ENCODE measurements around the gene CYB5RL.

Gene CYB5RL

DNA sequence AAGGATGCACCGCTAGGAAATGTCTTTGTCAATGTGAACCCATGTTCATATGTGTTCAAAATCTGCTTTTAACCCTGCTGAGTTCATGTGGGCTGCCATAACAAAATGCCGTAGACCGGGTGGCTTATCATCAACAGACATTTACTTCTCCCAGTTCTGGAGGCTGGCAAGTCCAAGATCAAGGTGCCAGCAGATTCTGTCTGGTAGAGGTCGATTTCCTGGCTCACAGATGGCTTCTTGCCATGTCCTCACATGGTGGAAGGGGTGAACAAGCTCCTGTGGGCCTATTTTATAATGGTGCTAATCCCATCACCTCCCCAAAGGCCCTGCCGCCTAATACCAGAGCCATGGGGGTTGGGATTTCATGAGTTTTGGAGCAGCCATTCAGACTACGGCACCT is 42.4 kb downstream of the CYB5RL start:
- Histone ChIP-seq H3K4me3 (ENCODE audit: severe bottlenecking) (no peak overlapping the region), H3K9me3 (ENCODE audit: severe bottlenecking) (no peaks in the 10 kb centered on the region), H3K36me3 (ENCODE audit: low read depth) (no peaks in the 10 kb centered on the region), H3K4me1 (ENCODE audit: insufficient read depth, poor library complexity, severe bottlenecking) (no peaks in the 10 kb centered on the region), H3K27ac (ENCODE audit: poor library complexity, severe bottlenecking) (no peak overlapping the region), H3K27me3 (ENCODE audit: insufficient read depth, poor library complexity, severe bottlenecking) (no peaks in the 10 kb centered on the region)
- ATAC-seq (ENCODE audit: low read depth) = no peak
- no peak for DNase-seq (ENCODE audit: low spot score)
- TF ChIP-seq, protein P1, sequence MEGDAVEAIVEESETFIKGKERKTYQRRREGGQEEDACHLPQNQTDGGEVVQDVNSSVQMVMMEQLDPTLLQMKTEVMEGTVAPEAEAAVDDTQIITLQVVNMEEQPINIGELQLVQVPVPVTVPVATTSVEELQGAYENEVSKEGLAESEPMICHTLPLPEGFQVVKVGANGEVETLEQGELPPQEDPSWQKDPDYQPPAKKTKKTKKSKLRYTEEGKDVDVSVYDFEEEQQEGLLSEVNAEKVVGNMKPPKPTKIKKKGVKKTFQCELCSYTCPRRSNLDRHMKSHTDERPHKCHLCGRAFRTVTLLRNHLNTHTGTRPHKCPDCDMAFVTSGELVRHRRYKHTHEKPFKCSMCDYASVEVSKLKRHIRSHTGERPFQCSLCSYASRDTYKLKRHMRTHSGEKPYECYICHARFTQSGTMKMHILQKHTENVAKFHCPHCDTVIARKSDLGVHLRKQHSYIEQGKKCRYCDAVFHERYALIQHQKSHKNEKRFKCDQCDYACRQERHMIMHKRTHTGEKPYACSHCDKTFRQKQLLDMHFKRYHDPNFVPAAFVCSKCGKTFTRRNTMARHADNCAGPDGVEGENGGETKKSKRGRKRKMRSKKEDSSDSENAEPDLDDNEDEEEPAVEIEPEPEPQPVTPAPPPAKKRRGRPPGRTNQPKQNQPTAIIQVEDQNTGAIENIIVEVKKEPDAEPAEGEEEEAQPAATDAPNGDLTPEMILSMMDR (IDR thresholded peaks at IDR 0.05; ENCODE audit: poor library complexity, severe bottlenecking) = no peak

DNA sequence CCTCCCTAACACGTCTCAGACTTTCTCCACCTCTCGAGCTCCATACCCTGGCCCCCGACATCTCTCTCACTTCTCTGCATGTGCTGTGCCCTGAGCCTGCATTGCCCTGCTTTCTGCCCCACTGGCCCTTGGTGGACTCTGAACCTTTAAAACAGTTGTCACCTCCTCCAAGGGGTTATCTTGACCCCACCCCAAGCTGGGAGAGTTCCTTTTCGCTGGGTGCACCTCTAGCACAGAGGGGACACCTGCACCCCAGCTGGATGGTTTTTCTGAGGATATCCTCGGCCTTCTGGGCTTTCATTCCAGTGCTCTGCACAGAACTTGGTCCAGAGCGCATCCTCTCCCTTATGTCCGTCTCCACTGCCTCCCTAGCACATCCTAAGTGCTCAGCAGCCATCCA is 42.8 kb downstream of the CYB5RL start:
- TF ChIP-seq, protein P1 (IDR thresholded peaks at IDR 0.05; ENCODE audit: poor library complexity, severe bottlenecking) = no peak
- no peak for ATAC-seq (ENCODE audit: low read depth)
- no peaks in the 10 kb centered on the region for H3K4me1 ChIP-seq (ENCODE audit: insufficient read depth, poor library complexity, severe bottlenecking)
- H3K27me3 ChIP-seq (ENCODE audit: insufficient read depth, poor library complexity, severe bottlenecking) = no peaks in the 10 kb centered on the region
- H3K36me3 ChIP-seq (ENCODE audit: low read depth) = no peaks in the 10 kb centered on the region
- H3K27ac ChIP-seq (ENCODE audit: poor library complexity, severe bottlenecking) = no peak overlapping the region
- no peaks in the 10 kb centered on the region for H3K9me3 ChIP-seq (ENCODE audit: severe bottlenecking)
- no peak for DNase-seq (ENCODE audit: low spot score)
- H3K4me3 ChIP-seq (ENCODE audit: severe bottlenecking) = no peak overlapping the region

DNA sequence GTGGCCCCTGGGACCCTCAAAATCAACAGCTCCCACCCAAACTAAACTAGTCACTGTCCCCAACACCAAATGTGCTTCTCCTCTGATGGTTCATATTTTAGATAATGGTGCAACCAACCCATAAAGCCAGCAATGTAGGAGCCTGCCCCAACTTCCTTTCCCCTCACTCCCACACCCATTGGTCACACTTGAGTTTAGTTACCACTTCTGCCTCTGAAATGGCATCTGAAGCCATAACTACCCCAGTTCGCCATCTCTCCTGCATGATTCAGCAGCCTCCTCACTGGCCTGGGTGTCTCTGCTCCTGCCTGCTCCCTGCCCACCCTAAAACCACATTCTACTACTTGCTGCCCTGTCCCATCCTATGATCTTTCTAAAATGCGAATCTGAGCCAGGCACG is 43.6 kb downstream of the CYB5RL start:
- Histone ChIP-seq H3K27me3 (ENCODE audit: insufficient read depth, poor library complexity, severe bottlenecking) (no peaks in the 10 kb centered on the region), H3K9me3 (ENCODE audit: severe bottlenecking) (no peaks in the 10 kb centered on the region), H3K4me1 (ENCODE audit: insufficient read depth, poor library complexity, severe bottlenecking) (no peaks in the 10 kb centered on the region), H3K36me3 (ENCODE audit: low read depth) (no peaks in the 10 kb centered on the region), H3K27ac (ENCODE audit: poor library complexity, severe bottlenecking) (no peak overlapping the region), H3K4me3 (ENCODE audit: severe bottlenecking) (no peak overlapping the region)
- TF ChIP-seq, protein P1 (IDR thresholded peaks at IDR 0.05; ENCODE audit: poor library complexity, severe bottlenecking) = no peak
- ATAC-seq (ENCODE audit: low read depth) (no peak), DNase-seq (ENCODE audit: low spot score) (no peak)

DNA sequence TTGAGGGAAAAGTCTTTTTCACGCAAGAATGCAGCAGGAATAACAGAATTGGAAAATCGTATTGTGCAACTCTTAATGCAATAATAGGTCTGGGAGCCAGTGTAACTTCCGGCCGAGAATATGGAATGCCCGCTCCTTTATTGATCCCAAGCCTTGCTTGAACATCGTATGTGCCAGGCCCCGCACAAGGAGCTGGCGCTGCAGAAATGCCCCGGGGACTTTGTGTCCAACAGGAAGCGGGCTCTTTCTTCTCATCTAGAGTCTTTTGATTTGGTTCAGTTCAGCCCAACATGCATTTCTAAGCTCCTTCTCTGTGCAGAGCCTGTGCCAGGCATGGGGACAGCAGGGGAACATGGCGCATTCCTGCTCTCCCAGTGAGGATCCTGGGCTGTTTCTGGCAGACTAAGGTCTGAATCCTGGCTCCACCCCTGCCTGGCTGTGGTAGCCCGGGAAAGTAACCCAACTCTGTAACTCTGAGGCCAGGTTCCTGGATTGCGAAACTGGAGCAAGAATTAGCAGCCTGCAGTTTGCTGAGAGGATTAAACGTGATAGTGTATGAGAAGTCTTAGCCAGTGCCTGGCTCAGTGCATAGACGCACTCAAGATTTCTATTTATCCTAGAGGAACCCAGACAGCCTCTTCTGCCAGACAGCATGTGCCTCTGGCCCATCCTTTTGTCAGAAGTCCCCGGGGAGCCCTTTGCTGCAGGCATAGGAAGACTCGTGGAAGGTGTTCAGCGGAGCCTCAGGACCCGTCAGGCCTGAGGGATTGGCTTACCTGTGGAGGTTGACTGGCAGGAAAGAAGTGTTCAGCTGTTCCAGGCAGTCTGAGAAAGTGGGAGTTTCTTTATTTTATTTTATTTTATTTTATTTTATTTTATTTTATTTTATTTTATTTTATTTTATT is 46.0 kb downstream of the CYB5RL start:
- peak; percentile 83 for ATAC-seq (ENCODE audit: low read depth)
- H3K4me3 ChIP-seq (ENCODE audit: severe bottlenecking) = no peak overlapping the region
- H3K4me1 ChIP-seq (ENCODE audit: insufficient read depth, poor library complexity, severe bottlenecking) = no peaks in the 10 kb centered on the region
- no peaks in the 10 kb centered on the region for H3K9me3 ChIP-seq (ENCODE audit: severe bottlenecking)
- H3K36me3 ChIP-seq (ENCODE audit: low read depth) = no peaks in the 10 kb centered on the region
- no peak for DNase-seq (ENCODE audit: low spot score)
- TF ChIP-seq, protein P1 (IDR thresholded peaks at IDR 0.05; ENCODE audit: poor library complexity, severe bottlenecking) = no peak
- no peaks in the 10 kb centered on the region for H3K27me3 ChIP-seq (ENCODE audit: insufficient read depth, poor library complexity, severe bottlenecking)
- H3K27ac ChIP-seq (ENCODE audit: poor library complexity, severe bottlenecking) = no peak overlapping the region

DNA sequence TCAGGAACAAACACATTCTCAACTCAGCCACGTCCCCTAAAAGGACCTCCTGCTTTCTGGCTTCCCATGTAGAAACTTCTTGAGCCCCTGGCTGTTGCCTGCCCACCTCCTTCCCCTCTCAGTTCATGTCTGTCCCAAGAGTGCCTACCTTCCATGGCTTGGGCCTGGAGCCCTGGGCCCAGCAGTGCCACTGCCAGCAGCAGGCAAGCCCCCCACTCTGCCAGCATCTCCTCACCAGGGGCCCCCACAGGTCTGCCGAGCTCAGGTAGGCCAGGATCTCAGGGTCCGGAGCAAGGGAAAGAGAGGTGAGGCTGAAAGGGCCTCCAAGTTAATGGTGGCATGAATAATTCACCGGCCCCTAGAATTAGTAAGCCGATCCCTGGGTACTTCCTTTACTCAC is 47.1 kb downstream of the CYB5RL start, which contains the start of gene CDCP2:
CDCP2 (minus strand) TSS at position 305 of the 400 bp plus-strand sequence; CDS start at position 227, 78 bp downstream.
- Histone ChIP-seq H3K4me3 (ENCODE audit: severe bottlenecking) (no peak within 1 kb of the TSS), H3K9me3 (ENCODE audit: severe bottlenecking) (no peaks in the 10 kb centered on the region), H3K36me3 (ENCODE audit: low read depth) (no peaks in the 10 kb centered on the region), H3K4me1 (ENCODE audit: insufficient read depth, poor library complexity, severe bottlenecking) (no peaks in the 10 kb centered on the region), H3K27me3 (ENCODE audit: insufficient read depth, poor library complexity, severe bottlenecking) (no peaks in the 10 kb centered on the region), H3K27ac (ENCODE audit: poor library complexity, severe bottlenecking) (no peak within 1 kb of the TSS)
- no peak for DNase-seq (ENCODE audit: low spot score)
- ATAC-seq (ENCODE audit: low read depth) = no peak
- TF ChIP-seq, protein P1 (IDR thresholded peaks at IDR 0.05; ENCODE audit: poor library complexity, severe bottlenecking) = no peak
